IMR-90 (cell line): ENCODE measurements around the gene SH2B3. TPM values are rescaled to one million over a fixed set of nuclear protein-coding genes. Genes with fewer than 3 reads are reported as not detected.

Source experiments
- ATAC-seq: fragments of 200-7000 bp; cut with Tn5 transposase; 2 replicates; pipeline ENCODE4 v1.9.1; 2020; ENCODE audit warnings: low read depth, mild to moderate bottlenecking, moderate library complexity
- BruUV-seq: library from RNA; stranded (reverse); fragments of 400-500 nt; replicated peaks from 2 replicates; lab custom pipeline; 2021; lab: Mats Ljungman, UMichigan
- CTCF ChIA-PET: fragments of 300-600 bp; formaldehyde crosslinking; extraction: SDS; loops from one replicate; lab custom pipeline; 2021; ENCODE audit warnings: antibody characterized with exemption; lab: Yijun Ruan, JAX
- POLR2A ChIA-PET: fragments of 300-600 bp; sonication (Branson Sonifier 250); formaldehyde crosslinking; loops from one replicate; lab custom pipeline; 2022; ENCODE audit warnings: antibody characterized with exemption; ENCODE audit not compliant: unreplicated experiment; lab: Charles Lee
- DNase-seq: peaks from one replicate; pipeline ENCODE4 v3.0.0; 2013
- H2AFZ ChIP-seq: replicated peaks from 2 replicates; pipeline ENCODE3; 2013; ENCODE audit warnings: low read length, mild to moderate bottlenecking; ENCODE audit not compliant: poor library complexity
- H2AK5ac ChIP-seq: 2 replicates; pipeline ENCODE4 v1.6.1; 2013; ENCODE audit warnings: low read depth, low read length, inconsistent platforms
- H2AK9ac ChIP-seq: replicated peaks from 2 replicates; pipeline ENCODE3; 2013; ENCODE audit warnings: mild to moderate bottlenecking, low read depth, low read length, moderate library complexity; ENCODE audit not compliant: poor library complexity
- H2BK120ac ChIP-seq: 2 replicates; pipeline ENCODE4 v1.6.1; 2013; ENCODE audit warnings: low read depth, low read length, inconsistent platforms
- H2BK15ac ChIP-seq: 3 replicates; pipeline ENCODE4 v1.6.1; 2013; ENCODE audit warnings: low read depth, low read length, inconsistent platforms
- H2BK20ac ChIP-seq: 2 replicates; pipeline ENCODE4 v1.6.1; 2013; ENCODE audit warnings: low read depth, mild to moderate bottlenecking, inconsistent platforms, low read length, moderate library complexity
- H2BK5ac ChIP-seq: 2 replicates; pipeline ENCODE4 v1.6.1; 2013; ENCODE audit warnings: mild to moderate bottlenecking, low read depth, low read length, inconsistent platforms; ENCODE audit not compliant: poor library complexity, severe bottlenecking
- H3K14ac ChIP-seq: replicated peaks from 2 replicates; pipeline ENCODE4 v1.6.1; 2013; ENCODE audit warnings: low read depth, low read length, inconsistent platforms
- H3K18ac ChIP-seq: 2 replicates; pipeline ENCODE4 v1.6.1; 2013; ENCODE audit warnings: low read depth, low read length, control low read depth
- H3K23ac ChIP-seq: 2 replicates; pipeline ENCODE4 v1.6.1; 2013; ENCODE audit warnings: low read depth, low read length, inconsistent platforms
- H3K27ac ChIP-seq: 2 replicates; pipeline ENCODE4 v1.5.1; 2013; ENCODE audit warnings: mild to moderate bottlenecking, control low read depth, low read length; ENCODE audit not compliant: insufficient read depth
- H3K27me3 ChIP-seq: 2 replicates; pipeline ENCODE4 v1.6.1; 2013; ENCODE audit warnings: low read length; ENCODE audit not compliant: control insufficient read depth, insufficient read depth
- H3K36me3 ChIP-seq: 2 replicates; pipeline ENCODE4 v1.6.1; 2013; ENCODE audit warnings: low read length, mixed read lengths; ENCODE audit not compliant: control insufficient read depth, insufficient read depth
- H3K4ac ChIP-seq: 2 replicates; pipeline ENCODE4 v1.6.1; 2013; ENCODE audit warnings: low read depth, low read length, inconsistent platforms
- H3K4me1 ChIP-seq: 2 replicates; pipeline ENCODE4 v1.6.1; 2013; ENCODE audit warnings: low read length, mixed read lengths; ENCODE audit not compliant: control insufficient read depth, insufficient read depth
- H3K4me2 ChIP-seq: 2 replicates; pipeline ENCODE4 v1.6.1; 2013; ENCODE audit warnings: low read depth, mild to moderate bottlenecking, control low read depth, low read length, moderate library complexity
- H3K4me3 ChIP-seq: 2 replicates; pipeline ENCODE4 v1.5.1; 2013; ENCODE audit warnings: low read depth, mild to moderate bottlenecking, control low read depth, low read length, moderate library complexity; ENCODE audit not compliant: insufficient read depth
- H3K56ac ChIP-seq: 2 replicates; pipeline ENCODE4 v1.6.1; 2013; ENCODE audit warnings: low read length, inconsistent platforms; ENCODE audit not compliant: insufficient read depth; ENCODE audit errors: extremely low read depth
- H3K79me1 ChIP-seq, 2 experiments: 2 replicates each; pipeline ENCODE4 v1.6.1; 2013; ENCODE audit warnings: low read length in 2 of 2, inconsistent platforms in 1 of 2, low read depth in 1 of 2
- H3K9ac ChIP-seq: 2 replicates; pipeline ENCODE4 v1.6.1; 2013; ENCODE audit warnings: low read depth, low read length, control low read depth
- H3K9me1 ChIP-seq: 2 replicates; pipeline ENCODE4 v1.6.1; 2013; ENCODE audit warnings: low read length, inconsistent platforms; ENCODE audit not compliant: insufficient read depth
- H3K9me3 ChIP-seq: 2 replicates; pipeline ENCODE4 v1.6.1; 2013; ENCODE audit warnings: low read length; ENCODE audit not compliant: control insufficient read depth, insufficient read depth
- H4K20me1 ChIP-seq: 2 replicates; pipeline ENCODE4 v1.6.1; 2013; ENCODE audit warnings: low read length, inconsistent platforms; ENCODE audit not compliant: insufficient read depth
- H4K5ac ChIP-seq: 2 replicates; pipeline ENCODE4 v1.6.1; 2013; ENCODE audit warnings: mild to moderate bottlenecking, low read depth, low read length, control low read depth
- H4K8ac ChIP-seq, 2 experiments: 2 replicates each; pipeline ENCODE4 v1.6.1; 2013; ENCODE audit warnings: low read depth in 2 of 2, low read length in 2 of 2, control low read depth in 1 of 2, inconsistent platforms in 1 of 2
- H4K91ac ChIP-seq: 2 replicates; pipeline ENCODE4 v1.6.1; 2013; ENCODE audit warnings: low read depth, low read length, inconsistent platforms; ENCODE audit not compliant: insufficient read depth
- CHD1 ChIP-seq: IDR thresholded peaks from 2 replicates; pipeline ENCODE4 v1.6.1; 2012; ENCODE audit warnings: low read depth, low read length, improper control_type of control experiment
- FOS ChIP-seq: fragments of 150-350 bp; IDR thresholded peaks from 2 replicates; pipeline ENCODE4 v1.6.1; 2016; ENCODE audit warnings: low read depth, low read length
- MAFK ChIP-seq: IDR thresholded peaks from 2 replicates; pipeline ENCODE4 v1.6.1; 2012; ENCODE audit warnings: low read depth, low read length, improper control_type of control experiment
- NFE2L2 ChIP-seq: fragments of 150-350 bp; IDR thresholded peaks from 2 replicates; pipeline ENCODE4 v1.6.1; 2016; ENCODE audit warnings: low read depth, mild to moderate bottlenecking, low read length
- POLR2A ChIP-seq: IDR thresholded peaks from 2 replicates; pipeline ENCODE4 v1.6.1; 2012; ENCODE audit warnings: mild to moderate bottlenecking, low read depth, low read length
- RCOR1 ChIP-seq: IDR thresholded peaks from 2 replicates; pipeline ENCODE4 v1.6.1; 2012; ENCODE audit warnings: mild to moderate bottlenecking, low read length, improper control_type of control experiment; ENCODE audit not compliant: insufficient replicate concordance
- RFX5 ChIP-seq: IDR thresholded peaks from 2 replicates; pipeline ENCODE4 v1.8.0; 2012; ENCODE audit warnings: low read depth, mild to moderate bottlenecking, low read length, moderate library complexity
- SMC3 ChIP-seq: fragments of 150-350 bp; IDR thresholded peaks from 2 replicates; pipeline ENCODE4 v1.6.1; 2016; ENCODE audit warnings: low read depth, mild to moderate bottlenecking, antibody characterized with exemption, low read length, moderate library complexity
- WGBS, 2 experiments: methylation state at CpG; one replicate each; pipeline versions ENCODE4 v1.1.5 to v1.1.7; 2013; ENCODE audit warnings: missing lambda C conversion rate in 2 of 2; ENCODE audit not compliant: insufficient read length in 1 of 2; ENCODE audit errors: extremely low coverage in 2 of 2; 5-methylcytosine and 5-hydroxymethylcytosine counted together
- dilution Hi-C: fragments of 300-500 bp; cut with HindIII; formaldehyde crosslinking; loops from one replicate; pipeline ENCODE4 v1.14.3; 2018; ENCODE audit warnings: low sequenced_read_pairs; ENCODE audit not compliant: unreplicated experiment
- in situ Hi-C: fragments of 300-500 bp; cut with MboI; formaldehyde crosslinking; loops from 3 replicates; pipeline ENCODE4 v1.14.3; 2019; ENCODE audit warnings: low sequenced_read_pairs, inconsistent platforms, mixed read lengths
- intact Hi-C: fragments of 100-400 bp; cut with micrococcal nuclease; formaldehyde crosslinking; loops from 2 replicates; pipeline ENCODE4 v1.10.0; 2022
- polyA plus RNA-seq, 3 experiments: library from polyadenylated mRNA; depleted of rRNA; stranded (reverse); fragments of >200 nt; gene quantifications; 2 replicates each; pipeline ENCODE4 v1.2.3, GENCODE V29; 2012; ENCODE audit warnings: low replicate concordance in 1 of 3
- total RNA-seq: library from RNA; depleted of rRNA; stranded (reverse); fragments of >200 nt; gene quantifications from 2 replicates; pipeline ENCODE4 v1.2.3, GENCODE V29; 2012
- TF ChIP-seq, protein P1 (sequence below): fragments of 150-350 bp; IDR thresholded peaks from 2 replicates; pipeline ENCODE4 v1.6.1; 2017; ENCODE audit warnings: mild to moderate bottlenecking, antibody characterized with exemption, low read length, low read depth

SH2B3 gene
- total and polyA plus RNA-seq, 2 of the 4 experiments (the other 2 are of a cell fraction): 9.3 to 20.2 TPM

DNA sequence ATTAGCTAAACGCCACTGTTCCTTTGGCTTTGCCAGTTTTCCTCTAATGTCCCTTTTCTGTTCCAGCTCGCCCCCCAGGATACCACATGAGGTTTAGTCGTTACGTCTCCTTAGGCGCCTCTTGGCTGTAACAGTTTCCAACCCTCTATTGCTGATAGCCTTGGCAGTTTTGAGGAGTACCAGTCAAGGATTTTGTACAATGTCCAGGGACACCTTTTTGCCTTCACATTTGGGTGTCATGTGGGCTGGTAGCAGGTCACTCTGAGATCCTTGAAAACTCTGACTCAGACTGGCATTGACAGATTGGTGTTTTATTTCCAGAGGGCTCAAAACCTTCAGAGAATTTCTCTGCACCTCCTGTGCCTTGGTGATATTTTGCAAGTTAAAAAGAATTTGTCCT, 14.1 kb downstream of the SH2B3 start:
- no peak overlapping the region for H4K91ac ChIP-seq
- no peak overlapping the region for H2AK9ac ChIP-seq
- ATAC-seq (no peak), DNase-seq (no peak)
- no peak overlapping the region for H2AFZ ChIP-seq
- no peak overlapping the region for H3K14ac ChIP-seq
- no peak overlapping the region for H3K4ac ChIP-seq
- no peaks in the 10 kb centered on the region for H3K27me3 ChIP-seq
- no peak overlapping the region for H3K4me3 ChIP-seq
- H3K27ac ChIP-seq: no peak overlapping the region
- H2BK120ac ChIP-seq: no peak overlapping the region
- no peak overlapping the region for H3K4me2 ChIP-seq
- no peak overlapping the region for H2BK20ac ChIP-seq
- in situ Hi-C loops: no loop called here
- no peak overlapping the region for H4K5ac ChIP-seq
- intact Hi-C loops: no loop called here
- TF ChIP-seq NFE2L2 (no peak), MAFK (no peak), RCOR1 (no peak), POLR2A (no peak), CHD1 (no peak), SMC3 (no peak), RFX5 (no peak), FOS (no peak)
- TF ChIP-seq, protein P1, sequence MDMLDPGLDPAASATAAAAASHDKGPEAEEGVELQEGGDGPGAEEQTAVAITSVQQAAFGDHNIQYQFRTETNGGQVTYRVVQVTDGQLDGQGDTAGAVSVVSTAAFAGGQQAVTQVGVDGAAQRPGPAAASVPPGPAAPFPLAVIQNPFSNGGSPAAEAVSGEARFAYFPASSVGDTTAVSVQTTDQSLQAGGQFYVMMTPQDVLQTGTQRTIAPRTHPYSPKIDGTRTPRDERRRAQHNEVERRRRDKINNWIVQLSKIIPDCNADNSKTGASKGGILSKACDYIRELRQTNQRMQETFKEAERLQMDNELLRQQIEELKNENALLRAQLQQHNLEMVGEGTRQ: no peak
- H3K36me3 ChIP-seq: peaks cover 19% of the 10 kb centered on the region
- H3K79me1 ChIP-seq: peaks cover 35 to 69% of the 10 kb centered on the region in 2 experiments
- CTCF ChIA-PET: no interaction called here
- dilution Hi-C loops: no loop called here
- BruUV-seq: no TSS peak
- H2BK15ac ChIP-seq: no peak overlapping the region
- peaks cover 34% of the 10 kb centered on the region for H4K20me1 ChIP-seq
- H3K23ac ChIP-seq: no peak overlapping the region
- no peak overlapping the region for H3K9ac ChIP-seq
- H3K18ac ChIP-seq: no peak overlapping the region
- no peak overlapping the region for H2AK5ac ChIP-seq
- no peak overlapping the region for H3K56ac ChIP-seq
- peaks cover 11% of the 10 kb centered on the region for H3K9me1 ChIP-seq
- no CpG with 5 or more reads among the region's 5 CpGs for WGBS, 2 experiments
- H3K4me1 ChIP-seq: no peaks in the 10 kb centered on the region
- POLR2A ChIA-PET: no interaction called here
- H3K9me3 ChIP-seq: no peaks in the 10 kb centered on the region
- H2BK5ac ChIP-seq: no peak overlapping the region
- H4K8ac ChIP-seq: no peak overlapping the region
